Vagina (tissue), 2 donors: Measurements from ENCODE around the gene MEF2D.

Experiments
- POLR2A ChIP-seq, 2 donors: fragments of 450-650 bp; IDR thresholded peaks; one replicate each; pipeline ENCODE4 v1.6.1; 2017; ENCODE audit warnings: antibody characterized with exemption in 2 of 2, mild to moderate bottlenecking in 2 of 2, moderate library complexity in 2 of 2
- POLR2AphosphoS5 ChIP-seq, 2 donors: sonication (generic); formaldehyde crosslinking; IDR thresholded peaks; one replicate each; pipeline ENCODE4 v1.9.0; 2017; ENCODE audit warnings: antibody characterized with exemption in 2 of 2, mild to moderate bottlenecking in 2 of 2, low read depth in 1 of 2; ENCODE audit not compliant: insufficient read depth in 1 of 2
- TF ChIP-seq, protein P1 (sequence below), 3 experiments: fragments of 450-650 bp in 2 of 3; fragments of 200-600 bp in 1 of 3; sonication (generic) in 1 of 3; IDR thresholded peaks; one replicate each; pipeline ENCODE4 v1.5.1; 2017 to 2019; ENCODE audit warnings: antibody characterized with exemption in 3 of 3, mild to moderate bottlenecking in 2 of 3, moderate library complexity in 2 of 3

DNA sequence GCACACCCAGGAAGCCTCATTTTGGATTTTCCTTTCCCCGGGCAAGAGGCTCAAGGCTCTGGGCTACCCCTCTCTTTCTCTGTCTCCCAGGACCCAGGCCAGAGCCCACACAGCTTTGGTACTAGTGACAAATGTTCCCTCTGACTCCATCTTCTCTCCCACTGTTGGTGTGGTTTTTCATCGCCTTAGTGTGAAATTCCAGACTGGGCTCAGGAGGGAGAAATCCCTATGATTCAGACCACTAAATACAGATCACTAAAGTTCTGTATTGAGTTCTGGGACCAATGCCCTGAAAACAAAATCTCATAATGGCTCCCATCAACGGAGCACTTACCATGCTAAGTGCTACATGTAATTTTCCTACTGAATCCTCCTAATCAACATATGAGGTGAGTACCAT, 45.7 kb upstream of the MEF2D start:
- TF ChIP-seq, protein P1, sequence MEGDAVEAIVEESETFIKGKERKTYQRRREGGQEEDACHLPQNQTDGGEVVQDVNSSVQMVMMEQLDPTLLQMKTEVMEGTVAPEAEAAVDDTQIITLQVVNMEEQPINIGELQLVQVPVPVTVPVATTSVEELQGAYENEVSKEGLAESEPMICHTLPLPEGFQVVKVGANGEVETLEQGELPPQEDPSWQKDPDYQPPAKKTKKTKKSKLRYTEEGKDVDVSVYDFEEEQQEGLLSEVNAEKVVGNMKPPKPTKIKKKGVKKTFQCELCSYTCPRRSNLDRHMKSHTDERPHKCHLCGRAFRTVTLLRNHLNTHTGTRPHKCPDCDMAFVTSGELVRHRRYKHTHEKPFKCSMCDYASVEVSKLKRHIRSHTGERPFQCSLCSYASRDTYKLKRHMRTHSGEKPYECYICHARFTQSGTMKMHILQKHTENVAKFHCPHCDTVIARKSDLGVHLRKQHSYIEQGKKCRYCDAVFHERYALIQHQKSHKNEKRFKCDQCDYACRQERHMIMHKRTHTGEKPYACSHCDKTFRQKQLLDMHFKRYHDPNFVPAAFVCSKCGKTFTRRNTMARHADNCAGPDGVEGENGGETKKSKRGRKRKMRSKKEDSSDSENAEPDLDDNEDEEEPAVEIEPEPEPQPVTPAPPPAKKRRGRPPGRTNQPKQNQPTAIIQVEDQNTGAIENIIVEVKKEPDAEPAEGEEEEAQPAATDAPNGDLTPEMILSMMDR (IDR thresholded peaks at IDR 0.05): no peak
- TF ChIP-seq POLR2A (IDR thresholded peaks at IDR 0.05): no peak
- TF ChIP-seq POLR2AphosphoS5 (IDR thresholded peaks at IDR 0.05; ENCODE audit: insufficient read depth in 1 of 2, low read depth in 1 of 2): no peak
